Lower lobe of right lung (tissue), 2 donors: ENCODE measurements around the gene FLRT1. TPM values are rescaled to one million over a fixed set of nuclear protein-coding genes. Genes with fewer than 3 reads are reported as not detected.

Experiments used
- ATAC-seq, 2 donors: fragments of 200-7000 bp; cut with Tn5 transposase; one replicate each; pipeline ENCODE4 v1.9.1; 2020 to 2022; ENCODE audit warnings: mild to moderate bottlenecking in 2 of 2, moderate library complexity in 2 of 2
- DNase-seq: peaks from one replicate; pipeline ENCODE4 v3.0.0-alpha.2; 2020
- H3K27ac ChIP-seq: fragments of 200-600 bp; one replicate; pipeline ENCODE4 v1.8.0; 2022
- H3K27me3 ChIP-seq: fragments of 200-600 bp; one replicate; pipeline ENCODE4 v1.8.0; 2022; ENCODE audit warnings: low read depth
- H3K36me3 ChIP-seq: fragments of 200-600 bp; one replicate; pipeline ENCODE4 v1.8.0; 2022; ENCODE audit warnings: mild to moderate bottlenecking
- H3K4me1 ChIP-seq: fragments of 200-600 bp; one replicate; pipeline ENCODE4 v1.8.0; 2022
- H3K4me3 ChIP-seq: fragments of 200-600 bp; one replicate; pipeline ENCODE4 v1.8.0; 2022; ENCODE audit warnings: mild to moderate bottlenecking
- H3K9me3 ChIP-seq: fragments of 200-600 bp; one replicate; pipeline ENCODE4 v1.8.0; 2022
- intact Hi-C: fragments of 100-400 bp; cut with DNase I; formaldehyde crosslinking; loops from one replicate; pipeline ENCODE4 v1.11.0; 2022
- total RNA-seq: library from RNA; stranded (reverse); fragmentation: NEBNext Ultra II Directional; extraction: Animal tissue kit (Norgen Biotek cat#: 25700); gene quantifications from one replicate; pipeline ENCODE4 v1.2.1, GENCODE V29; 2021
- TF ChIP-seq, protein P1 (sequence below): fragments of 200-600 bp; IDR thresholded peaks from one replicate; pipeline ENCODE4 v1.8.0; 2022; ENCODE audit warnings: antibody characterized with exemption, mild to moderate bottlenecking
- donor health status: DM: no; HTN: yes; CAD: no; lungs with severe emphysema.

FLRT1 gene
- total RNA-seq, 1 donor from 2014 or later: not detected

- Histone ChIP-seq H3K36me3 (no peaks in the 10 kb centered on the region), H3K4me1 (no peaks in the 10 kb centered on the region), H3K27me3 (no peaks in the 10 kb centered on the region), H3K9me3 (no peaks in the 10 kb centered on the region), H3K27ac (no peak overlapping the region), H3K4me3 (no peak overlapping the region)
- ATAC-seq (no peak), DNase-seq (no peak)
- intact Hi-C loops: no loop called here
- TF ChIP-seq, protein P1, sequence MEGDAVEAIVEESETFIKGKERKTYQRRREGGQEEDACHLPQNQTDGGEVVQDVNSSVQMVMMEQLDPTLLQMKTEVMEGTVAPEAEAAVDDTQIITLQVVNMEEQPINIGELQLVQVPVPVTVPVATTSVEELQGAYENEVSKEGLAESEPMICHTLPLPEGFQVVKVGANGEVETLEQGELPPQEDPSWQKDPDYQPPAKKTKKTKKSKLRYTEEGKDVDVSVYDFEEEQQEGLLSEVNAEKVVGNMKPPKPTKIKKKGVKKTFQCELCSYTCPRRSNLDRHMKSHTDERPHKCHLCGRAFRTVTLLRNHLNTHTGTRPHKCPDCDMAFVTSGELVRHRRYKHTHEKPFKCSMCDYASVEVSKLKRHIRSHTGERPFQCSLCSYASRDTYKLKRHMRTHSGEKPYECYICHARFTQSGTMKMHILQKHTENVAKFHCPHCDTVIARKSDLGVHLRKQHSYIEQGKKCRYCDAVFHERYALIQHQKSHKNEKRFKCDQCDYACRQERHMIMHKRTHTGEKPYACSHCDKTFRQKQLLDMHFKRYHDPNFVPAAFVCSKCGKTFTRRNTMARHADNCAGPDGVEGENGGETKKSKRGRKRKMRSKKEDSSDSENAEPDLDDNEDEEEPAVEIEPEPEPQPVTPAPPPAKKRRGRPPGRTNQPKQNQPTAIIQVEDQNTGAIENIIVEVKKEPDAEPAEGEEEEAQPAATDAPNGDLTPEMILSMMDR: no peak
These were observed 36.1 kb downstream of the FLRT1 start for GRCh38 chr11:64071849-64072248.

DNA sequence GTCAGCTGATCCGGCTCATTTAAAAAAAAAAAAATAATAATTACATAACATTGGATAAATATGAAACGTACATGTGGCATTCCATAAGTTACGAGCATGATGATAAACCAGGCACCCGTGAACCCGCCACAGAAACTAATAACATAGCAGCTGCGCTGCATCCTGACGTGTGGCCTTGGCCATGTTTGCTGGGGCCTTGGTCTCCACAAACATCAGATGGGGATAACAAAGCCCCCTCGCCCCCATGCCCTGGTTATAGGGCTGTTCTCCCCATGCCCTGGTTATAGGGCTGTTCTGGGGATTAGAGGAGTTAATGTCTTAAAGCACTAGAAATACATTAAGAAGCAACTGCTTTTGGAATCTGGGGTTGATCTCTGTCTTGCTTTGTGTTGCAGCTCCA is 36.7 kb downstream of the FLRT1 start:
- ATAC-seq (no peak), DNase-seq (no peak)
- H3K27ac ChIP-seq: no peak overlapping the region
- intact Hi-C loops: no loop called here
- no peaks in the 10 kb centered on the region for H3K36me3 ChIP-seq
- no peaks in the 10 kb centered on the region for H3K9me3 ChIP-seq
- no peaks in the 10 kb centered on the region for H3K4me1 ChIP-seq
- H3K27me3 ChIP-seq: no peaks in the 10 kb centered on the region
- no peak overlapping the region for H3K4me3 ChIP-seq
- TF ChIP-seq, protein P1: no peak

DNA sequence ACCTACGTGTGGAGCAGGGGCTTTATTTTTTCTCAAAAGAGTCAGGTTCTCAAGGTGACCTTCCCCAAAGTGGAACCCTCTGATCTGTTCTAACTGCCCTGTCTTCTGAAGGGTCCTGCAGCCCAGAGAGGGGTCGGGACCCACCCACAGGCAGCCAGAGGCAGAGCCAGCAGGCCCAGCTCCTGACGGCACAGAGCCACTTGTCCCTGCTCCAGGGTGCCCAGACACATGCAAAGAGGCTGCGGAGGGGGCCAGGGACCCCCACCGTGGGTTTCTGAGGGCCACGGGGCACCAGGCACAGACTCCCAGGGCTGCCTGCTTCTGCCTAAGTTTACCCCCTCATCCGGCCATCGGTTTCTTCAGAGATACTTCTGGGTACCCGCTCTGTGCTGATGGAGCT is 37.1 kb downstream of the FLRT1 start:
- H3K4me1 ChIP-seq: no peaks in the 10 kb centered on the region
- DNase-seq (no peak), ATAC-seq (no peak)
- TF ChIP-seq, protein P1: no peak
- H3K36me3 ChIP-seq: no peaks in the 10 kb centered on the region
- intact Hi-C loops: no loop called here
- H3K27ac ChIP-seq: no peak overlapping the region
- H3K9me3 ChIP-seq: no peaks in the 10 kb centered on the region
- no peak overlapping the region for H3K4me3 ChIP-seq
- H3K27me3 ChIP-seq: no peaks in the 10 kb centered on the region

- Histone ChIP-seq H3K4me1 (no peaks in the 10 kb centered on the region), H3K9me3 (no peaks in the 10 kb centered on the region), H3K27me3 (no peaks in the 10 kb centered on the region), H3K4me3 (no peak overlapping the region), H3K27ac (no peak overlapping the region), H3K36me3 (no peaks in the 10 kb centered on the region)
- ATAC-seq (no peak), DNase-seq (no peak)
- intact Hi-C loops: no loop called here
- TF ChIP-seq, protein P1: no peak
These were observed 37.8 kb downstream of the FLRT1 start for GRCh38 chr11:64073542-64073941.

DNA sequence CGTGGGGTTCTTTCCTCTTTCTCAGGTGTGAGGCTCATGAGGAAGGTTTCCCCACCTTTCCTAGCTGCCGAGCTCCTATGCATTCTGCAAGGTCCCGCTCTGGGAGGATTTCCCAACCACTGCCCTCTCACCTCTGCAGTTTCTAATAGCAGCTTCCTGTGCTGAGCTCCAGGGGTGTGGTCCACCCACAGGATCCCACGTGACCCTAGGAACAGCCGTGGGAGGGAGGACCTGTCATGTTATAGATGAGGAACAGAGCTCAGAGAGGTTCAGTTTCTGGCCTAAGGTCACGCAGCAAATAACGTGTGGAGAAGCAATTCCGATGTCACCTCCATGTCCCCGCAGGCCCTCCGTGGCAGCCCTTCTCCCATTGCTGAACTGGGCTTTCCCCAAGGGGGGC is 38.5 kb downstream of the FLRT1 start:
- H3K4me1 ChIP-seq: no peaks in the 10 kb centered on the region
- no peaks in the 10 kb centered on the region for H3K27me3 ChIP-seq
- H3K27ac ChIP-seq: no peak overlapping the region
- no peak overlapping the region for H3K4me3 ChIP-seq
- ATAC-seq: peak; percentile 72 to 76
- H3K9me3 ChIP-seq: no peaks in the 10 kb centered on the region
- DNase-seq: peak; percentile 86
- TF ChIP-seq, protein P1: no peak
- intact Hi-C loops: no loop called here
- H3K36me3 ChIP-seq: no peaks in the 10 kb centered on the region

DNA sequence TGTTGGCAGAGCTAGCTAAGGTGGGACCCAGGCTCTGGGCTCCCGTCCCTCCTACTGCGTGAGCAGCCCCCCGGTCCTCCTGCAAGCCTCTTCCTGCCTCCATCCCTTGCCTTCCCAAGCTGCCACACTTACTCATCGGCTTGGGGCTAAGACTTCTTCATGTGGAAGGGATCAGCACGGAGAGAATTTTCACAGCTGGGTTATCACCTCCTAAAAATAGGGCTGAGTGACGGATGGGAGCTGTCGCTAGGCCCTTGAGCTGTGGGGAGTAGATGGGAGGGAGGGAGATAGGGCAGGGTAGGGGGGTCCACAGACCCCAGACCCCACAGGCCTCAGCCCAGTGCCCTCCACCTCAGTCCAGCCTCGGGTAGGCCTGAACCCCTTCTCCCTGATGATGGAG is 41.0 kb downstream of the FLRT1 start:
- intact Hi-C loops: no loop called here
- Histone ChIP-seq H3K36me3 (no peaks in the 10 kb centered on the region), H3K27ac (no peak overlapping the region), H3K4me1 (no peaks in the 10 kb centered on the region), H3K9me3 (no peaks in the 10 kb centered on the region), H3K27me3 (no peaks in the 10 kb centered on the region), H3K4me3 (no peak overlapping the region)
- DNase-seq (no peak), ATAC-seq (no peak)
- TF ChIP-seq, protein P1: no peak
